Fibroblast of mammary gland (primary cell): ENCODE measurements around the gene SLC33A1.
"Not testable (repeated sequence)": the region's sequence is repeated elsewhere in the genome, so short reads cannot be mapped to it uniquely, and the experiment has no call there.

ENCODE experiments used
- DNase-seq: peaks from one replicate; pipeline ENCODE4 v3.0.0-alpha.2; 2010; ENCODE audit warnings: low read depth
- H3K4me3 ChIP-seq: 2 replicates; pipeline ENCODE4 v1.5.1; 2011; ENCODE audit warnings: low read depth, mild to moderate bottlenecking, low read length, moderate library complexity; ENCODE audit not compliant: control insufficient read depth
- TF ChIP-seq, protein P1 (sequence below): conservative IDR thresholded peaks from 2 replicates; pipeline ENCODE4 v1.5.1; 2011; ENCODE audit warnings: low read depth, low read length, inconsistent platforms; ENCODE audit not compliant: control insufficient read depth, insufficient read depth

SLC33A1 gene

DNA sequence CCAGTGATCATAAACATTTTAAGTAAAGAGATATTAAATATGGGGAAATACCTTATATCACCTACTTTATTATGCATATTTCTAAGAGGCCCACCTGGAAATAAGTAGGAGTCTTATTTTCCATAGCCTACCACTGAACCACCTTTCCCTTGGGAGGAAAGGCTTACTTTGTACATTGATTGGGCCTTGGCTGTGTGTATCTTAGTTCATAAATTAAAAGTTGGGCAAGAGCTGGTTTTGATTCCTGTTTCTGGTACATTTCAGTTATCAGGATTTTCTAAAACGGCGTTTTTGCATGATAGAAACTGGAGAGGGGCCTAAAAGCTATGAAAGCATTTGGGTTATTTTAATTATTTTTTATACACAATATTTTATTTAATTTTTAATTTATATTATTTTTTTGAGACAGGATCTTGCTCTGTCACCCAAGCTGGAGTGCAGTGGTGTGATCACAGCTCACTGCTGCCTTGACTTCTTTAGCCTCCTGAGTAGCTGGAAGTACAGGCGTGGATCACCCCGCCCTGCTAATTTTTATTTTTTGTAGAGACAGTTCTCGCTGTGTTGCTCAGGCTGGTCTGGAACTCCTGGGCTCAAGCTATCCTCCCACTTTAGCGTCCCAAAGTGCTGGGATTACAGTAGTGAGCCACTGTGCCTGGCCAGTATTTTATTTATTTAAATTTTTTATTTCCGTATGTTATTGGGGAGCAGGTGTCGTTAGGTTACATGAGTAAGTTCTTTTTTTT, 18.8 kb upstream of the SLC33A1 start:
- no peak overlapping the region for H3K4me3 ChIP-seq

DNA sequence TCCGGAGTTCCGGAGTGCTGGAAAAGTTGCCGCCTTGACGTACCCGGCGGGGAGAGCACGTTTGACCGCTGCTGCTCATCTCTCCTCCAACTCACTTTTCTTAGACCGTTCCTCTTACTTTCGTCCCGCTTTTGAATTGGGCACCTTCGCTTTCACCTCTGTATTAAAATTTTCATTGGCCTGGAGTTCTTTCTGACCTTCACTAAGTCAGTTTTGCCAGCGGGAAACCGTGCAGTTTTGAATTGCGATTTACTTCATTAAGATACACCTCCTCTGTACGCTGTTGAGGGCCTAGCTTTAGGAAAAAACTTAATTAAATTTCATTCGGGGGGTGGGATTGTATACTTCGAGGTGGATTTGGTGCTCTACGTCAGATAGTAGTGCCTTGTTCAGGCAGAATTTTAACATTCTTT, 17.5 kb upstream of the SLC33A1 start:
- peak overlapping the region; percentile 68 for H3K4me3 ChIP-seq
- DNase-seq, result no peak
- TF ChIP-seq, protein P1, sequence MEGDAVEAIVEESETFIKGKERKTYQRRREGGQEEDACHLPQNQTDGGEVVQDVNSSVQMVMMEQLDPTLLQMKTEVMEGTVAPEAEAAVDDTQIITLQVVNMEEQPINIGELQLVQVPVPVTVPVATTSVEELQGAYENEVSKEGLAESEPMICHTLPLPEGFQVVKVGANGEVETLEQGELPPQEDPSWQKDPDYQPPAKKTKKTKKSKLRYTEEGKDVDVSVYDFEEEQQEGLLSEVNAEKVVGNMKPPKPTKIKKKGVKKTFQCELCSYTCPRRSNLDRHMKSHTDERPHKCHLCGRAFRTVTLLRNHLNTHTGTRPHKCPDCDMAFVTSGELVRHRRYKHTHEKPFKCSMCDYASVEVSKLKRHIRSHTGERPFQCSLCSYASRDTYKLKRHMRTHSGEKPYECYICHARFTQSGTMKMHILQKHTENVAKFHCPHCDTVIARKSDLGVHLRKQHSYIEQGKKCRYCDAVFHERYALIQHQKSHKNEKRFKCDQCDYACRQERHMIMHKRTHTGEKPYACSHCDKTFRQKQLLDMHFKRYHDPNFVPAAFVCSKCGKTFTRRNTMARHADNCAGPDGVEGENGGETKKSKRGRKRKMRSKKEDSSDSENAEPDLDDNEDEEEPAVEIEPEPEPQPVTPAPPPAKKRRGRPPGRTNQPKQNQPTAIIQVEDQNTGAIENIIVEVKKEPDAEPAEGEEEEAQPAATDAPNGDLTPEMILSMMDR, result no peak

More for the DNA sequence above, 18.8 kb upstream of the SLC33A1 start:
- no peak for DNase-seq
- TF ChIP-seq, protein P1, result no peak

DNA sequence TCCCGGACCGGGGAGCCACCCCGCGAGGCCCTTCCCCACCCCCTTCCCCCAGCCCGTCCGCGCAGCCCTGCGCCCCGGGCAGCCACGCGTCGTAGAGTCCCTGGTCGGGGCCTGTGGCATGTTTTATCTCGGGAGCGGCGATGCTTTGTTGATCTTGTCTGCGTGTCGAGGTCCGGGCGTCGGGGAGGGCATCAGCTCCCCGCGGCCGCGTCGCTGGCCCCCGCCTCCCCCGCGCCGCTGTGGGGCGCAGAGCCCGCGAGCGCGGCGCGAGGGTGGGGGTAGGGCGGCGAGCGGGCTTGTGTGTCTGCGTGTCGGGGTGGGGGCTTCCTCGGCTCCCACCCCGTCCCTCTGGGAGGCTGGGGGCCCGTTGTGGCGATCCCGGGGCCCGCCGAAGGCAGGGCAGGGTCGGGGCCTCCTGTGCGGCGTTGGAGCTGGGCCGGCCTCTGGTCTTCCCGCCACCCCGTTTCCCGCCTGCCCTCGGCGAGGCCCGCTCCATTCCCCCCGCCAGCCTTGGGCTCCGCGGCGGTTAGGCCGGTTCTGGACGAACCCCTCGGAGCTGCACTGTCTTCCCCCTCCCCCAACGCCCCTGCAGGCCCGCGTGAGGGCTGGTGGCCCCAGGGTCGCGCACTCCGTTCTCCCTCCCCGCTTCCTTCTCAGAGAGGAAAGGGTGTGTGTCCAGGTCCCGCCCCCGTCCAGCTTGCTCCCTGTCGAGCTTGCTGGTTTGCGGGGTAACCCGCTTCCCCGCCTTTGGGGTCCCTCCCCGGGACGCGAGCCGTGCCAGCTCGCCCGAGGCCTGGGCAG, 16.9 kb upstream of the SLC33A1 start:
- TF ChIP-seq, protein P1, result no peak
- peak; percentile 25 for DNase-seq
- H3K4me3 ChIP-seq, result peak overlapping the region; percentile 68

DNA sequence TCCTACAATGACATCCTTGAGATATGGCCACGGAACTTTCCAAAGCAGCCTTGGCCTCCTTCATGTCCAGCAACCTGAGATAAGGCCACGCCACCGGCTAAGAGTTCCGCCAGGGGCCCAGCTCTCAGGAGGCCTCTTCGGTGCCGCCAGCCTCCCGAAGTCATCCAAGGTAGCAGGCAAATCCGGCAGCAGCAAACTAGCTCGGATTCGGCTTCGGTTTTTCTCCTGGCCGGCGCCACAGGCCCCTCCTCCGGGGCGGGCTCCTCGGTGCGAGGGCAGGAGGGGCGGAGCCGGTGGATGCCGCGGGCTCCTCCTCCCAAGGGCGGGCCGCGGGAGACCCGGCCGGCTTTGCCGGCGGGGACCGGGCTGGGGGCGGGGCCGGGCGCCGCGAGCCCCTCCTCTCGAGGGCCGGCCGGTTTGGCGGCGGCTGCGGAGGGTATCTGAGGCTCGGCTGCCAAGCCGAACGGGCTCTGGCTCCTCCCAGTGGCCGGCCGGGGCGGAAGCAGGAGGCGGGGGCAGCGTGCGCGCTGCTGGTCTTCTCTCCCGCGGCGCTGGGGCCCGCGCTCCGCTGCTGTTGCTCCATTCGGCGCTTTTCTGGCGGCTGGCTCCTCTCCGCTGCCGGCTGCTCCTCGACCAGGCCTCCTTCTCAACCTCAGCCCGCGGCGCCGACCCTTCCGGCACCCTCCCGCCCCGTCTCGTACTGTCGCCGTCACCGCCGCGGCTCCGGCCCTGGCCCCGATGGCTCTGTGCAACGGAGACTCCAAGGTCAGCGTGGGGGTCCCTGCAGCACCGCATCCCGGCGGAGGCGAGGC, 16.1 kb upstream of the SLC33A1 start, which contains the start of gene GMPS:
GMPS (plus strand) TSS at position 518 of the 812 bp plus-strand sequence; CDS start at position 739, 221 bp downstream.
- DNase-seq, result peak; percentile 84
- TF ChIP-seq, protein P1, result no peak
- H3K4me3 ChIP-seq, result peak within 1 kb of the TSS; percentile 68

DNA sequence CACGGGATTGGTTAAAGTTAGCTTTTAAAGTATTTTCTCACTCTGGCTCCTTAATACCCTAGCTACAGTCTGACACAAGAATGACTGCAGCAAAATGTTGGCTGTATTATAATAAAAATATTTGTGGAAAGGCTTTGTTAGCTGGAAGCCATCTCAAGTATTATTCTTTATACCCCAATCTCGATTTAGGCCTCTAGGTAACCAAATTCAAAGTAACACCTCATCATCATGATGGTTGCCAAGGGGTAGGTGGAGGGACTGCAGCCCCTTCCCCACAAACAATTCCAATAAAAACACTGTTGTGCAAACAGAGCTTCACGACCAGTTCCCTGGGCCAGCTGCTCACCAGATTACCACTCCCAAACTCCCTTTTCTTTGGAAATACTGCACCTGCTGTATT, 15.5 kb upstream of the SLC33A1 start:
- DNase-seq, result no peak
- TF ChIP-seq, protein P1, result no peak
- peak overlapping the region; percentile 56 for H3K4me3 ChIP-seq

DNA sequence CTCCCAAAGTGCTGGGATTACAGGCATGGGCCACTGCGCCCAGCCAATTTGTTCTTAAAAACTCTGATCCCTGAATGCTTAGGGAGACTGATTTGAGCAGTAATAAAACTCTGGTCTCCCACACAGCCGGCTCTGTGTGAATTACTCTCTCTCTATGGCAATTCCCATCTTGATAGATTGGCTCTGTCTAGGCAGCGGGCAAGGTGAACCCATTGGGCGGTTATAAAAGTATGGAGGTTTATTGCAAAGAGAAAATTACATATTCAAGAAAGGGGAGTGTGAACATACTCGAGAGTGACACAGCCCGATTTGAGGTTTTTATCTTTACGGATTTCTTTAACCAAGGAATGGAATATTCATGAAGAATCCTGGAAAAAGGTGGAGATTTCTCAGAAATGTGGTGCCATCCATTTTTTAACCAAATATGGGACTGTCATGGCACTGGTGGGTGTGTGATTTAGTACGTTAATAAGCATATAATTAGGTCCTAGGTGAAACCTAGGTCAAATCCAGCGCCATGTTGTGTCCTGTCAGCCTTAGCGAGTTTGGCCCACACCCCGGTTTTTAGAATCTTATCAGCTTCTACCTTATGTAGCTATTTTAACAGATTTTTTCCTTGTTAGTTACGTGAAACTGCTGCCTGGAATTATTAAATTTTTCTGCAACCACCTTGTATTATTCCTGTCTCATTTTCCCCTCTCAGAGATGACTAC, 9.0 kb upstream of the SLC33A1 start:
- TF ChIP-seq, protein P1, result no peak
- no peak for DNase-seq
- no peak overlapping the region for H3K4me3 ChIP-seq

DNA sequence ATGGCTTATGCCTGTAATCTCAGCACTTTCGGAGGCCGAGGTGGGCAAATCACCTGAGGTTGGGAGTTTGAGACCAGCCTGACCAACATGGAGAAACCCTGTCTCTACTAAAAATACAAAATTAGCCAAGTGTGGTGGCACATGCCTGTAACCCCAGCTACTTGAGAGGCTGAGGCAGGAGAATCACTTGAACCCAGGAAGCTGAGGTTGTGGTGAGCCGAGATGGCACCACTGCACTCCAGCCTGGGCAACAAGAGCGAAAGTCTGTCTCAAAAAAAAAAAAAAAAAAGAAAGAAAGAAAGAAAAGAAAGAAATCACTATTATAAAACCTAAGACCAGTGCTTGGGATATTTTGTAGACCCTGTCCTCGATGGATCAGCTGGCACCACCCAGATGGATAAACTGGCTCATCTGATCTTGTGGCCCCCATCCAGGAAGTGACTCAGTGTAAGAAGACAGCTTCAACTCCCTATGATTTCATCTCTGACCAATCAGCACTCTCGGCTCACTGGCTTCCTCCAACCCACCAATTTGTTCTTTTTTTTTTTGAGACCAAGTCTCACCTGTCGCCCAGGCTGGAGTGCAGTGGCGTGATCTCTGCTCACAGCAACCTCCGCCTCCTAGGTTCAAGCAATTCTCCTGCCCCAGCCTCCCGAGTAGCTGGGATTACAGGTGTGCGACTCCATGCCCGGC, 8.2 kb upstream of the SLC33A1 start:
- peak; percentile 89 for DNase-seq
- not testable (repeated sequence) for H3K4me3 ChIP-seq
